Endodermal cell (in vitro differentiated cells): ENCODE measurements around the gene BSN. TPM values are rescaled to one million over a fixed set of nuclear protein-coding genes. Genes with fewer than 3 reads are reported as not detected.

Experiments
- DNase-seq: peaks from one replicate; pipeline ENCODE4 v3.0.0-alpha.2; 2017
- H3K27ac ChIP-seq: 2 replicates; pipeline ENCODE4 v1.5.1; 2013; ENCODE audit warnings: mild to moderate bottlenecking, low read depth, low read length, moderate library complexity
- H3K27me3 ChIP-seq: 2 replicates; pipeline ENCODE4 v1.6.1; 2013; ENCODE audit warnings: mild to moderate bottlenecking, low read length, moderate library complexity; ENCODE audit not compliant: insufficient read depth, control insufficient read depth, poor library complexity, severe bottlenecking
- H3K36me3 ChIP-seq: 2 replicates; pipeline ENCODE4 v1.7.0; 2013; ENCODE audit warnings: mild to moderate bottlenecking, low read length, moderate library complexity; ENCODE audit not compliant: control insufficient read depth, insufficient read depth
- H3K4me1 ChIP-seq: one replicate; pipeline ENCODE4 v1.7.0; 2013; ENCODE audit warnings: low read length; ENCODE audit not compliant: control insufficient read depth, insufficient read depth
- H3K4me3 ChIP-seq: 2 replicates; pipeline ENCODE4 v1.5.1; 2013; ENCODE audit warnings: mild to moderate bottlenecking, low read length, moderate library complexity
- H3K9ac ChIP-seq: 2 replicates; pipeline ENCODE4 v1.6.1; 2013; ENCODE audit warnings: mild to moderate bottlenecking, low read length, moderate library complexity; ENCODE audit not compliant: poor library complexity, severe bottlenecking; ENCODE audit errors: extremely low read depth
- H3K9me3 ChIP-seq: 2 replicates; pipeline ENCODE4 v1.6.1; 2013; ENCODE audit warnings: mild to moderate bottlenecking, low read length, moderate library complexity; ENCODE audit not compliant: control insufficient read depth
- H3K27ac Mint-ChIP-seq: 2 replicates; pipeline ENCODE4 v1.8.0; 2020; ENCODE audit warnings: mixed read lengths
- H3K27me3 Mint-ChIP-seq: 2 replicates; pipeline ENCODE4 v1.8.0; 2021; ENCODE audit warnings: mild to moderate bottlenecking, mixed read lengths; ENCODE audit not compliant: insufficient read depth
- H3K36me3 Mint-ChIP-seq: 2 replicates; pipeline ENCODE4 v1.8.0; 2020; ENCODE audit warnings: low read depth, mixed read lengths
- H3K4me1 Mint-ChIP-seq: 2 replicates; pipeline ENCODE4 v1.8.0; 2020; ENCODE audit warnings: mixed read lengths
- H3K4me3 Mint-ChIP-seq: 2 replicates; pipeline ENCODE4 v1.8.0; 2020; ENCODE audit warnings: mild to moderate bottlenecking, moderate library complexity, mixed read lengths
- H3K9me3 Mint-ChIP-seq: 2 replicates; pipeline ENCODE4 v1.8.0; 2020; ENCODE audit warnings: mild to moderate bottlenecking, mixed read lengths
- CTCF ChIP-seq: fragments of 200-600 bp; sonication (generic); conservative IDR thresholded peaks from 2 replicates; pipeline ENCODE4 v1.5.0; 2021; ENCODE audit warnings: antibody characterized with exemption, mild to moderate bottlenecking
- WGBS, 2 experiments: methylation state at CpG; one replicate each; pipeline versions ENCODE4 v1.1.5 to v1.1.7; 2013; ENCODE audit warnings: missing lambda C conversion rate in 2 of 2, mixed read lengths in 1 of 2; ENCODE audit not compliant: insufficient coverage in 1 of 2, insufficient read length in 1 of 2; 5-methylcytosine and 5-hydroxymethylcytosine counted together
- total RNA-seq, 2 donors: library from RNA; stranded (reverse); fragmentation: NEBNext Ultra II Directional in 1 of 2; extraction: Animal tissue kit (Norgen Biotek cat#: 25700) in 1 of 2; gene quantifications; 2 replicates in 1 of 2; 3 replicates in 1 of 2; pipeline ENCODE4 v1.2.1, GENCODE V29; 2021

Gene BSN
- total RNA-seq, 2 donors from 2014 or later, result 2.4 to 2.5 TPM

DNA sequence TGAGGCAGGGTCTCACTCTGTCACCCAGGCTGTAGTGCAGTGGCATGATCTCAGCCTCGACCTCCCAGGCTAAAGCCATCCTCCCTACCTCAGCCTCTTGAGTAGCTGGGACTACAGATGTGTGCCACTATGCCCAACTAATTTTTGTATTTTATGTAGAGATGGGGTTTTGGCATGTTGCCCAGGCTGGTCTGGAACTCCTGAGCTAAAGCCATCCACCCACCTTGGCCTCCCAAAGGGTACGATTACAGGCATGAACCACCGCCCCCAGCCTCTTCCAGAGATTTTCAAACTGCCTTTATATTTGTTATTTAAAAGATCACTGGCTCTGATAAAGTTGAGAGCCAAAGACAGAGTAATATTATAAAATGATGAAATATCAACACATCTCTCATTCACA lies 37.3 kb downstream of the BSN start:
- no peak overlapping the region for H3K9ac ChIP-seq
- H3K4me3 ChIP-seq, result no peak overlapping the region
- WGBS, 2 experiments, result 92% methylated on average over 3 of the region's 3 CpGs; no CpG with 5 or more reads in 1 of the 2 experiments
- no peaks in the 10 kb centered on the region for H3K9me3 ChIP-seq
- no peaks in the 10 kb centered on the region for H3K4me1 ChIP-seq
- no peaks in the 10 kb centered on the region for H3K36me3 ChIP-seq
- H3K27ac ChIP-seq, result no peak overlapping the region
- Mint-ChIP-seq H3K4me1 (no peaks in the 10 kb centered on the region), H3K9me3 (peaks cover 2% of the 10 kb centered on the region), H3K4me3 (no peak overlapping the region), H3K27ac (no peak overlapping the region), H3K36me3 (peaks cover 1% of the 10 kb centered on the region), H3K27me3 (no peaks in the 10 kb centered on the region)
- DNase-seq, result no peak
- H3K27me3 ChIP-seq, result no peaks in the 10 kb centered on the region
- no peak for TF ChIP-seq CTCF

GRCh38 chr3:49593041-49593440 lies 38.8 kb downstream of the BSN start:
- no peaks in the 10 kb centered on the region for H3K4me1 ChIP-seq
- DNase-seq, result no peak
- H3K4me3 ChIP-seq, result no peak overlapping the region
- H3K9me3 Mint-ChIP-seq, result peaks cover 2% of the 10 kb centered on the region
- no peaks in the 10 kb centered on the region for H3K9me3 ChIP-seq
- WGBS, 2 experiments, result 76 to 100% methylated on average over 1 to 2 of the region's 2 CpGs
- H3K4me3 Mint-ChIP-seq, result no peak overlapping the region
- H3K27ac Mint-ChIP-seq, result no peak overlapping the region
- no peaks in the 10 kb centered on the region for H3K27me3 ChIP-seq
- H3K36me3 ChIP-seq, result no peaks in the 10 kb centered on the region
- no peak overlapping the region for H3K27ac ChIP-seq
- H3K9ac ChIP-seq, result no peak overlapping the region
- TF ChIP-seq CTCF, result no peak
- peaks cover 1% of the 10 kb centered on the region for H3K36me3 Mint-ChIP-seq
- no peaks in the 10 kb centered on the region for H3K4me1 Mint-ChIP-seq
- no peaks in the 10 kb centered on the region for H3K27me3 Mint-ChIP-seq

DNA sequence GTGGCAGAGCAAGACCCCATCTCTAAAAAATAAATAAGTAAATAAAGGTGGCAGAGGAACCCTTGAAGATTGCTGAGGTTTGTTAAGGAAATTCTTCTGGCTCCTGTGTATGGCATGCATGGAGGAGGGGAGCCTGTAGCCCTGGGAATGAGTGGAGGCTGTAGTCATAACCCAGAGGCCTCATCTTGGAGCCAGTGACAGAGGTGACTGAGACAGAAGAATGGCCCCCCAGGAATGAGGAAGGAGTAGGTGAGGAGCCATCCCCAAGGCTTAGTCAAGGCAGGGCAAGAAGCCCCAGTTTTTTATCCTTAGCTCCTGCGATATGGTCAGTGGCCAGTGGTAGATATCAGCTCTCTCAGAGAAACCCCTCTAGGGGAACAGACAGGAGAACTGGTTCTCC lies 46.5 kb downstream of the BSN start:
- WGBS, 2 experiments, result 86 to 91% methylated on average over 1 of the region's 1 CpG
- Histone ChIP-seq H3K36me3 (no peaks in the 10 kb centered on the region), H3K9me3 (no peaks in the 10 kb centered on the region), H3K4me1 (no peaks in the 10 kb centered on the region), H3K27me3 (no peaks in the 10 kb centered on the region), H3K4me3 (no peak overlapping the region), H3K27ac (no peak overlapping the region), H3K9ac (no peak overlapping the region)
- no peaks in the 10 kb centered on the region for H3K9me3 Mint-ChIP-seq
- H3K27me3 Mint-ChIP-seq, result no peaks in the 10 kb centered on the region
- H3K27ac Mint-ChIP-seq, result no peak overlapping the region
- H3K4me1 Mint-ChIP-seq, result peaks cover 11% of the 10 kb centered on the region
- no peak overlapping the region for H3K4me3 Mint-ChIP-seq
- DNase-seq, result no peak
- no peaks in the 10 kb centered on the region for H3K36me3 Mint-ChIP-seq
- no peak for TF ChIP-seq CTCF
